Ectodermal cell (in vitro differentiated cells): ENCODE measurements around the gene RABEP1.

Experiments used
- H3K27ac ChIP-seq: 2 replicates; pipeline ENCODE4 v1.7.0; 2013; ENCODE audit warnings: mild to moderate bottlenecking, low read depth, low read length; ENCODE audit not compliant: insufficient read depth, poor library complexity, severe bottlenecking
- H3K27me3 ChIP-seq: 2 replicates; pipeline ENCODE4 v1.7.0; 2013; ENCODE audit warnings: mild to moderate bottlenecking, low read length; ENCODE audit not compliant: insufficient read depth, control insufficient read depth, poor library complexity, severe bottlenecking
- H3K36me3 ChIP-seq: one replicate; pipeline ENCODE4 v1.7.0; 2013; ENCODE audit warnings: low read length; ENCODE audit not compliant: control insufficient read depth, insufficient read depth
- H3K4me1 ChIP-seq: one replicate; pipeline ENCODE4 v1.7.0; 2013; ENCODE audit warnings: low read length; ENCODE audit not compliant: control insufficient read depth, insufficient read depth
- H3K4me3 ChIP-seq: 2 replicates; pipeline ENCODE4 v1.7.0; 2013; ENCODE audit warnings: low read depth, low read length, control low read depth; ENCODE audit not compliant: insufficient read depth
- H3K9me3 ChIP-seq: 2 replicates; pipeline ENCODE4 v1.7.0; 2013; ENCODE audit warnings: mild to moderate bottlenecking, low read length, moderate library complexity; ENCODE audit not compliant: control insufficient read depth
- WGBS, 2 experiments: methylation state at CpG; one replicate each; pipeline ENCODE4 v1.1.7; 2013; ENCODE audit warnings: missing lambda C conversion rate in 2 of 2; 5-methylcytosine and 5-hydroxymethylcytosine counted together

The RABEP1 gene

GRCh38 chr17:5381542-5381941 is 99.5 kb downstream of the RABEP1 start:
- peaks cover 69% of the 10 kb centered on the region for H3K36me3 ChIP-seq
- H3K9me3 ChIP-seq = no peaks in the 10 kb centered on the region
- no peaks in the 10 kb centered on the region for H3K27me3 ChIP-seq
- H3K27ac ChIP-seq = no peak overlapping the region
- no peaks in the 10 kb centered on the region for H3K4me1 ChIP-seq
- 92 to 96% methylated on average over 4 of the region's 4 CpGs for WGBS, 2 experiments
- H3K4me3 ChIP-seq = no peak overlapping the region

DNA sequence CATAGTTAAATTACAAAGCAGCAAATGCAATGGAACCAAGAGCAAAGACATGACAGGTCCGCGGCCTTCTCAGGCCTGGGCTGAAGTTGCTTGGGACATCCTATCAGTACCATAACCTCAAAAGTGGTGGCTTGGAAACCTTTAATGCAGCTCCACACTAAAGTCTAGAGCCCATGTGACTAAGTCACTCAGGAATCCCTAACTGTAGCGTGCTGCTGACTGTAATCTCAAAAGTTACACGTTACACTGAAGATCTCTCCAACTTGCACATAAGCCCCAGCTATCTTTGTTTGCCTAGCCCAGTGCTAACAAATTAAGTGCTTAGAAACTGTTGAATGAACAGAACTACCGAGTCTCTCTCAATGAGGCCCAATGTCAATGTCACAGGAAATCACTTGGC is 109.6 kb downstream of the RABEP1 start:
- WGBS, 2 experiments = 97% methylated on average over 5 of the region's 5 CpGs
- Histone ChIP-seq H3K27me3 (no peaks in the 10 kb centered on the region), H3K4me3 (no peak overlapping the region), H3K4me1 (no peaks in the 10 kb centered on the region), H3K9me3 (no peaks in the 10 kb centered on the region), H3K27ac (no peak overlapping the region), H3K36me3 (peaks cover 49% of the 10 kb centered on the region)

DNA sequence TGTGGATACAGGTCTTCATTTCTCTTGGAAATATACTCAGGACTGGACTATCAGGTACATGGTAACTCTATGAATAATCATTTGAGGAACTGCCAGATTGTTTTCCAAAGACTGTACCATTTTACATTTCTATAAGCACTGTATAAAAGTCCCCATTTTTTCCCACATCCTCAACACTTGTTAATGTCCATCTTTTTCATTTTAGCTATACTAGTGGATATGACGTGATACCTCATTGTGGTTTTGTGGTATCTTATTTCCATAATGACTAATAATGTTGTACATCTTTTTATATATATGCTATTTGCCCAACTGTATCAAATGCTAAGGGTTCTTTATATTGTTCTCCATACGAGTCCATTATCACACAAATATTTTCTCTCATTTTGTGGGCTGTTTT is 114.5 kb downstream of the RABEP1 start:
- H3K4me1 ChIP-seq = no peaks in the 10 kb centered on the region
- no peaks in the 10 kb centered on the region for H3K27me3 ChIP-seq
- H3K9me3 ChIP-seq = no peaks in the 10 kb centered on the region
- H3K27ac ChIP-seq = no peak overlapping the region
- peaks cover 44% of the 10 kb centered on the region for H3K36me3 ChIP-seq
- WGBS, 2 experiments = no CpG with 5 or more reads among the region's 2 CpGs
- H3K4me3 ChIP-seq = no peak overlapping the region

DNA sequence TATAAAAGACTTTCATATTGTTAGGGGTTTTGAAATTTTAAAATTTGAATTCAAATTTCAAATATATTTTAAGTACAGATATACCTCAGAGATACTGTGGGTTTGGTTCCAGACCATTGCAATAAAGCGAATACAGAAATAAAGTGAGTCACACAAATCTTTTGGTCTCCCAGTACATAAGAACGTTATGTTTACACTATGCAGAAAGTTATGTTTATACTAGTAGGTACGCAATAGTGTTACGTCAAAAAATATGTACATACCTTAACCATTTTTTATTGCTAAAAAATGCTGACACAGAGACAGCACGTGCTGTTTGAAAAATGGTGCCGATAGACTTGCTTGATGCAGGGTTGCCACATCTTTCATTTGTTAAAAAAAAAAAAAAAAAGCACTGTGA is 117.7 kb downstream of the RABEP1 start:
- Histone ChIP-seq H3K36me3 (peaks cover 51% of the 10 kb centered on the region), H3K9me3 (no peaks in the 10 kb centered on the region)
- 76 to 77% methylated on average over 2 to 5 of the region's 6 CpGs for WGBS, 2 experiments

GRCh38 chr17:5405400-5405799 is 123.3 kb downstream of the RABEP1 start:
- WGBS, 2 experiments = 96 to 98% methylated on average over 4 of the region's 4 CpGs
- H3K27me3 ChIP-seq = no peaks in the 10 kb centered on the region
- no peaks in the 10 kb centered on the region for H3K4me1 ChIP-seq
- no peaks in the 10 kb centered on the region for H3K9me3 ChIP-seq
- no peak overlapping the region for H3K27ac ChIP-seq
- H3K36me3 ChIP-seq = peaks cover 70% of the 10 kb centered on the region
- H3K4me3 ChIP-seq = no peak overlapping the region

More for the DNA sequence above, 117.7 kb downstream of the RABEP1 start:
- no peak overlapping the region for H3K27ac ChIP-seq
- no peaks in the 10 kb centered on the region for H3K27me3 ChIP-seq
- no peaks in the 10 kb centered on the region for H3K4me1 ChIP-seq
- no peak overlapping the region for H3K4me3 ChIP-seq

GRCh38 chr17:5408186-5408585 is 126.1 kb downstream of the RABEP1 start:
- Histone ChIP-seq H3K4me3 (no peak overlapping the region), H3K36me3 (peaks cover 73% of the 10 kb centered on the region), H3K27ac (no peak overlapping the region), H3K9me3 (no peaks in the 10 kb centered on the region), H3K27me3 (no peaks in the 10 kb centered on the region), H3K4me1 (no peaks in the 10 kb centered on the region)
- WGBS, 2 experiments = 69 to 79% methylated on average over 4 to 5 of the region's 5 CpGs

- H3K4me3 ChIP-seq = no peak overlapping the region
- 93 to 97% methylated on average over 7 of the region's 7 CpGs for WGBS, 2 experiments
- no peaks in the 10 kb centered on the region for H3K9me3 ChIP-seq
- no peak overlapping the region for H3K27ac ChIP-seq
- H3K36me3 ChIP-seq = peaks cover 71% of the 10 kb centered on the region
- H3K27me3 ChIP-seq = no peaks in the 10 kb centered on the region
- H3K4me1 ChIP-seq = no peaks in the 10 kb centered on the region
These were observed 128.6 kb downstream of the RABEP1 start for GRCh38 chr17:5410594-5411272.

DNA sequence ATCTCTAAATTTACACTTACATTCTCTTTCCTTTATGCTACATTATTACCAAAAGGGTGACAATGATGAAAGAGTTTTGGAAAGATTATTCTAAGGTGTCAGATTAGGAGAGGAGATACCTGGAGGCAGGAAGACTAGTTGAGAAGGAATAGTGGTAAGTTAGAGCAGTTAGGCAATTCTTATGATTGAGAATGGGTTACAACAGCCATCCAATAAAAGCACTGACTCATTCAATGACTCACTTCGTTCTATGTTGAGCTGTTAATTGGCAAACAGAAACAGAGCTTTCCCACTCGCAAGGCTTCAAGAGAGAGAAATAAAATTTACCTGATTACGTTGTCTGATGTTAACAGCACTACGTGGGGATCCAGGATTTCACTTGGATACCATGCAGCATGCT is 131.6 kb downstream of the RABEP1 start:
- Histone ChIP-seq H3K27ac (no peak overlapping the region), H3K4me3 (no peak overlapping the region), H3K36me3 (peaks cover 49% of the 10 kb centered on the region), H3K4me1 (no peaks in the 10 kb centered on the region), H3K27me3 (no peaks in the 10 kb centered on the region), H3K9me3 (no peaks in the 10 kb centered on the region)
- 94% methylated on average over 4 of the region's 4 CpGs for WGBS, 2 experiments

GRCh38 chr17:5416901-5417300 is 134.8 kb downstream of the RABEP1 start:
- WGBS, 2 experiments = 90 to 91% methylated on average over 2 of the region's 2 CpGs
- no peak overlapping the region for H3K4me3 ChIP-seq
- H3K36me3 ChIP-seq = peaks cover 31% of the 10 kb centered on the region
- H3K4me1 ChIP-seq = peaks cover 7% of the 10 kb centered on the region
- H3K27ac ChIP-seq = no peak overlapping the region
- H3K9me3 ChIP-seq = no peaks in the 10 kb centered on the region
- no peaks in the 10 kb centered on the region for H3K27me3 ChIP-seq

DNA sequence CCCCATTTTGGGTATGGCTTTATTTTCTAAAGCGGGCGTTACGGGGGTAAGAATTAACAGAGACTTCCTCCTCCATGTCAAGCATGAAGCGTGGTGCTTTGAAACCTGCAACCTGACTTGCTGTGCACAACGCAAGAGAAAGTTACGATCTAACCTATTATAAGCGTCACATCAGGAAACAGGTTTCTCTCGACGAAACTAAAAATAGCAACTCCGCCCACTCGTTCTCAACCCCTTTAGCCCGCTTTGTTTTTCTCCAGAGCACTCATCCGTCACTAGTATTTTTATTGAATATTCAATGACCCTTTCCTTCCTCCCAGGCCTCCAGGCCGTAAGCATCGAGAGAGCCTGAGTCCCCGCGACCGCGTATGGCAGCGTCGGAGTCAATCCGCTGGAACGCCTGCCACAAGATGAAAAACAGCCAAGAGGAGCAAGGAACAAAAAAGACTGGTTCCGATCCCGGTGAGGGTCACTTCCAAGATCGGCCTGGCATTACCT is 136.8 kb downstream of the RABEP1 start:
- Histone ChIP-seq H3K36me3 (peaks cover 29% of the 10 kb centered on the region), H3K27me3 (no peaks in the 10 kb centered on the region), H3K4me3 (peak overlapping the region; percentile 74), H3K9me3 (no peaks in the 10 kb centered on the region), H3K27ac (no peak overlapping the region), H3K4me1 (peaks cover 7% of the 10 kb centered on the region)
- WGBS, 2 experiments = 1% methylated on average over 26 of the region's 26 CpGs
